HG03520 (cell line): ENCODE measurements around the gene NIBAN1.
"Not testable (repeated sequence)": the region's sequence is repeated elsewhere in the genome, so short reads cannot be mapped to it uniquely, and the experiment has no call there.

Experiments
- ATAC-seq: cut with Tn5 transposase; IDR thresholded peaks from one replicate; pipeline ENCODE4 v1.9.1; 2021; ENCODE audit warnings: mild to moderate bottlenecking, moderate library complexity; ENCODE audit not compliant: unreplicated experiment

NIBAN1 gene

GRCh38 chr1:184973272-184974055, 844 bp downstream of the NIBAN1 start:
- peak; percentile 53 for ATAC-seq

GRCh38 chr1:184972315-184973055, 1.8 kb downstream of the NIBAN1 start:
- ATAC-seq: no peak

- no peak for ATAC-seq
These were observed 2.6 kb downstream of the NIBAN1 start for GRCh38 chr1:184971522-184972265.

- no peak for ATAC-seq
These were observed 3.6 kb downstream of the NIBAN1 start for GRCh38 chr1:184970691-184971161.

GRCh38 chr1:184966989-184967388, 7.3 kb downstream of the NIBAN1 start:
- ATAC-seq: no peak

- no peak for ATAC-seq
These were observed 8.1 kb downstream of the NIBAN1 start for GRCh38 chr1:184965944-184966860.

- ATAC-seq: no peak
These were observed 8.9 kb downstream of the NIBAN1 start for GRCh38 chr1:184965439-184965838.

- no peak for ATAC-seq
These were observed 14.7 kb downstream of the NIBAN1 start for GRCh38 chr1:184959626-184960025.

GRCh38 chr1:184958554-184959353, 15.6 kb downstream of the NIBAN1 start:
- ATAC-seq: no peak

GRCh38 chr1:184957901-184958300, 16.4 kb downstream of the NIBAN1 start:
- ATAC-seq: not testable (repeated sequence)

- no peak for ATAC-seq
These were observed 17.2 kb downstream of the NIBAN1 start for GRCh38 chr1:184956999-184957700.

GRCh38 chr1:184954232-184954995, 19.9 kb downstream of the NIBAN1 start:
- no peak for ATAC-seq

- no peak for ATAC-seq
These were observed 20.6 kb downstream of the NIBAN1 start for GRCh38 chr1:184953600-184954219.

GRCh38 chr1:184952428-184952827, 21.9 kb downstream of the NIBAN1 start:
- no peak for ATAC-seq

GRCh38 chr1:184951788-184952187, 22.5 kb downstream of the NIBAN1 start:
- ATAC-seq: no peak

- ATAC-seq: no peak
These were observed 23.4 kb downstream of the NIBAN1 start for GRCh38 chr1:184950906-184951305.

GRCh38 chr1:184950227-184950626, 24.1 kb downstream of the NIBAN1 start:
- no peak for ATAC-seq
